Fibroblast of villous mesenchyme (primary cell): ENCODE data around the gene SOX5. TPM values are rescaled to one million over a fixed set of nuclear protein-coding genes. Genes with fewer than 3 reads are reported as not detected.
"Not testable (repeated sequence)": the region's sequence is repeated elsewhere in the genome, so short reads cannot be mapped to it uniquely, and the experiment has no call there.

Experiments
- DNase-seq: peaks from one replicate; pipeline ENCODE4 v3.0.0-alpha.2; 2010; ENCODE audit warnings: low read depth
- H3K4me3 ChIP-seq: 2 replicates; pipeline ENCODE4 v1.5.1; 2011; ENCODE audit warnings: low read depth, mild to moderate bottlenecking, low read length
- CTCF ChIP-seq: IDR thresholded peaks from 2 replicates; pipeline ENCODE4 v1.5.1; 2012; ENCODE audit warnings: low read depth, mild to moderate bottlenecking, low read length; ENCODE audit not compliant: insufficient read depth
- total RNA-seq: library from RNA; depleted of rRNA; stranded (reverse); fragments of >200 nt; gene quantifications from 2 replicates; pipeline ENCODE4 v1.2.3, GENCODE V29; 2012

Gene SOX5
- total RNA-seq, 1 donor, result 13.8 TPM

- no peak overlapping the region for H3K4me3 ChIP-seq
- TF ChIP-seq CTCF, result no peak
- no peak for DNase-seq
These were observed 444.6 kb downstream of the SOX5 start for GRCh38 chr12:23504641-23505399.

- H3K4me3 ChIP-seq, result no peak overlapping the region
- DNase-seq, result no peak
- TF ChIP-seq CTCF, result no peak
These were observed 445.4 kb downstream of the SOX5 start for GRCh38 chr12:23504043-23504442.

GRCh38 chr12:23503544-23503943, 445.9 kb downstream of the SOX5 start:
- TF ChIP-seq CTCF, result no peak
- DNase-seq, result no peak
- no peak overlapping the region for H3K4me3 ChIP-seq

GRCh38 chr12:23502259-23502658, 447.2 kb downstream of the SOX5 start:
- H3K4me3 ChIP-seq, result no peak overlapping the region
- no peak for DNase-seq
- no peak for TF ChIP-seq CTCF

GRCh38 chr12:23495472-23495871, 454.0 kb downstream of the SOX5 start:
- H3K4me3 ChIP-seq, result no peak overlapping the region
- no peak for TF ChIP-seq CTCF
- no peak for DNase-seq

- DNase-seq, result no peak
- TF ChIP-seq CTCF, result no peak
- H3K4me3 ChIP-seq, result no peak overlapping the region
These were observed 455.8 kb downstream of the SOX5 start for GRCh38 chr12:23493672-23494071.

GRCh38 chr12:23491029-23491428, 458.4 kb downstream of the SOX5 start:
- not testable (repeated sequence) for DNase-seq

More at GRCh38 chr12:23491029-23491428, 458.4 kb downstream of the SOX5 start:
- H3K4me3 ChIP-seq, result not testable (repeated sequence)
